Measurements from ENCODE around the gene TMEM63C. TPM values are rescaled to one million over a fixed set of nuclear protein-coding genes. Genes with fewer than 3 reads are reported as not detected.

The TMEM63C gene
- total and polyA plus RNA-seq, 5 donors from 2014 or later: 1.2 TPM; not detected in 4

DNA sequence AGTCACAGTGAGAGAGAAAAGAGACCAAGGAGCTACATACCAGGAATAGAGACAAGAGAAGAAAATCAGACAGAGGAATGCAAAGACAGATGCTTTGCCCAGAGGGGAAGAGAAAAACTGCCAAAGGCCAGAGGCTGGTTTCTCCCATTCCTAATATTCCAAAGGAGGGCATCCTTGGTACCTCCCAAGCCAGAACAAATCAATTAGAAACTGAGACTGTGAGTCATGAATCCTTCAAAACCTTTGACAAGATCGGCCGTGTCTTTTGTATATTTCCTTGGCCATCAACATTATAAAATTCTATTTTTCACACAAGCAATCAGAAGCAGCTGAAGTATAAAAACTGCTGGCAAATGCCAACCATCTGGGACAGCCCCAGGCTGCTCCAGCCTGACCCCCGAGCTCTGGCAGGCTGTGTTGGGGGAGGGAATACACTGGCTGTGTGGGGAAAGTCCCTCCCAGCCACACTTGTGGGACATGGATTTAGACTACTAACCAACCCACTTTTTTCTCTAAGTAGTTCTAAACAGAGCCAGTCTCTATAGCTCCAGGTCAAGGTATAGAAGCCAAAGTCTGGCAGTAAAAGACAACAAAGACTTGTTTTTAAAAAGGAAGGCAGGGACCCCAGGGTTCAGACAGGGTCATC lies 125.4 kb downstream of the TMEM63C start:
- no peaks in the 10 kb centered on the region for H3K9me3 Mint-ChIP-seq
- peaks cover 5 to 10% (median 7%) of the 10 kb centered on the region in 4 donors for H3K4me1 Mint-ChIP-seq
- H3K36me3 Mint-ChIP-seq: peaks cover 22% of the 10 kb centered on the region
- Histone ChIP-seq H3K36me3 (ENCODE audit: control insufficient read depth, insufficient read depth, low read length) (no peaks in the 10 kb centered on the region), H3K4me3 (ENCODE audit: low read depth, low read length) (no peak overlapping the region), H3K27me3 (ENCODE audit: control insufficient read depth, insufficient read depth, low read length) (no peaks in the 10 kb centered on the region), H3K4me1 (ENCODE audit: control insufficient read depth, insufficient read depth, low read length, poor library complexity, severe bottlenecking) (no peaks in the 10 kb centered on the region), H3K27ac (ENCODE audit: insufficient read depth, low read length, poor library complexity, severe bottlenecking) (no peak overlapping the region), H3K9me3 (ENCODE audit: control insufficient read depth in 2 of 2, low read length in 2 of 2) (no peaks in the 10 kb centered on the region)
- no peak overlapping the region for H3K4me3 Mint-ChIP-seq
- H3K27me3 Mint-ChIP-seq: no peaks in the 10 kb centered on the region
- H3K27ac Mint-ChIP-seq: no peak overlapping the region
- DNase-seq (no peak), ATAC-seq (ENCODE audit: low read depth in 2 of 2) (no peak)

Other genes with a start within 250 kb of the TMEM63C start
- gene IRF2BPL, start 153.1 kb upstream of the TMEM63C start, total RNA-seq: 48.9 TPM
- 1 to 10 TPM; 2.2 to 6.7 (median 4.0) TPM for gene IRF2BPL, start 153.1 kb upstream of the TMEM63C start, polyA plus RNA-seq
- 12.3 TPM for gene CIPC, start 83.5 kb upstream of the TMEM63C start, total RNA-seq
- gene CIPC, start 83.5 kb upstream of the TMEM63C start, polyA plus RNA-seq: 10 to 100 TPM; 11.4 to 14.2 (median 12.5) TPM
- gene ZDHHC22, start 40.0 kb upstream of the TMEM63C start, total RNA-seq: not detected
- not detected for gene ZDHHC22, start 40.0 kb upstream of the TMEM63C start, polyA plus RNA-seq
- gene NGB, start 89.4 kb downstream of the TMEM63C start, total RNA-seq: not detected
- not detected for gene NGB, start 89.4 kb downstream of the TMEM63C start, polyA plus RNA-seq
- 11.3 TPM for gene POMT2, start 139.1 kb downstream of the TMEM63C start, total RNA-seq
- 1 to 10 TPM in 3 of 4 donors, under 1 TPM in 1; 0.53 to 2.4 (median 1.4) TPM for gene POMT2, start 139.1 kb downstream of the TMEM63C start, polyA plus RNA-seq
- 5.2 TPM for gene GSTZ1, start 139.2 kb downstream of the TMEM63C start, total RNA-seq
- 10 to 100 TPM in 1 of 4 donors, 1 to 10 TPM in 3; 5.5 to 10.0 (median 9.1) TPM for gene GSTZ1, start 139.2 kb downstream of the TMEM63C start, polyA plus RNA-seq
- gene TMED8, start 195.3 kb downstream of the TMEM63C start, total RNA-seq: 10.5 TPM
- 1 to 10 TPM; 4.3 to 5.0 (median 4.9) TPM for gene TMED8, start 195.3 kb downstream of the TMEM63C start, polyA plus RNA-seq
- 0.42 TPM for gene SAMD15, start 195.6 kb downstream of the TMEM63C start, total RNA-seq
- not detected for gene SAMD15, start 195.6 kb downstream of the TMEM63C start, polyA plus RNA-seq
- 0.39 TPM for gene NOXRED1, start 241.7 kb downstream of the TMEM63C start, total RNA-seq
- gene NOXRED1, start 241.7 kb downstream of the TMEM63C start, polyA plus RNA-seq: under 1 TPM in 2 of 4 donors, not detected in 2; 0.37 to 0.51 TPM